Smooth muscle cell of bladder (primary cell): ENCODE data around the gene NSL1. TPM values are rescaled to one million over a fixed set of nuclear protein-coding genes. Genes with fewer than 3 reads are reported as not detected.

Experiments used
- total RNA-seq: library from RNA; depleted of rRNA; stranded (reverse); fragments of >200 nt; gene quantifications from 2 replicates; pipeline ENCODE4 v1.2.3, GENCODE V29; 2014

The NSL1 gene
- total RNA-seq = 22.3 and 22.9 TPM in 2 replicates

GRCh38 chr1:212791676-212792395 lies at the start of gene NSL1, which contains the start of gene TATDN3:
Gene NSL1, minus strand, starts transcription at chr1:212791777. Its CDS starts 14 bp downstream, at chr1:212791763.
Gene TATDN3, plus strand, starts transcription at chr1:212791894. Its CDS starts 28 bp downstream, at chr1:212791922.

GRCh38 chr1:212699625-212700222 lies 91.9 kb downstream of the NSL1 start, which contains the start of gene BATF3:
Gene BATF3, minus strand, starts transcription at chr1:212699840. Its CDS starts 78 bp downstream, at chr1:212699762.

Other genes with a start within 250 kb of the NSL1 start
- gene ATF3, start 183.0 kb downstream of the NSL1 start, total RNA-seq = 1.4 and 2.8 TPM in 2 replicates
- gene BATF3, start 91.9 kb downstream of the NSL1 start, total RNA-seq = 0.65 and 0.71 TPM in 2 replicates
- 16.8 and 20.1 TPM in 2 replicates for gene TATDN3, start 117 bp upstream of the NSL1 start, total RNA-seq
- gene SPATA45, start 55.9 kb upstream of the NSL1 start, total RNA-seq = 0.28 TPM in 1 of 2 replicates, not detected in the other
- gene FLVCR1, start 66.5 kb upstream of the NSL1 start, total RNA-seq = 7.3 and 8.2 TPM in 2 replicates
- gene VASH2, start 158.8 kb upstream of the NSL1 start, total RNA-seq = 1.2 and 3.0 TPM in 2 replicates
- 41.8 and 43.8 TPM in 2 replicates for gene ANGEL2, start 224.1 kb upstream of the NSL1 start, total RNA-seq